HepG2 (cell line): ENCODE measurements around the gene CCDC144A. TPM values are rescaled to one million over a fixed set of nuclear protein-coding genes. Genes with fewer than 3 reads are reported as not detected.
"Not testable (repeated sequence)": the region's sequence is repeated elsewhere in the genome, so short reads cannot be mapped to it uniquely, and the experiment has no call there.

Experiments
- ATAC-seq: fragments of 200-7000 bp; cut with Tn5 transposase; 3 replicates; pipeline ENCODE4 v1.9.1; 2020; ENCODE audit warnings: mild to moderate bottlenecking, moderate library complexity
- BruUV-seq: library from RNA; stranded (reverse); fragments of 400-500 nt; replicated peaks from 2 replicates; lab custom pipeline; 2021; lab: Mats Ljungman, UMichigan
- CTCF ChIA-PET: fragments of 300-600 bp; formaldehyde crosslinking; extraction: SDS; loops from one replicate; lab custom pipeline; 2021; ENCODE audit warnings: low total read pairs, inconsistent platforms, low intra/inter-chr PET ratio; lab: Yijun Ruan, JAX
- POLR2A ChIA-PET: fragments of 350-600 bp; sonication (Branson Sonifier 250); formaldehyde crosslinking; loops from one replicate; lab custom pipeline; 2020; ENCODE audit warnings: antibody characterized with exemption, inconsistent platforms; lab: Yijun Ruan, JAX
- DNase-seq: peaks from one replicate; pipeline ENCODE4 v3.0.0-alpha.2; 2015; ENCODE audit warnings: low spot score
- FAIRE-seq: peaks from 3 replicates; lab custom pipeline; 2011; peaks lifted over from hg19 to GRCh38; lab: Jason Lieb, UNC
- H2AFZ ChIP-seq: one replicate; pipeline ENCODE4 v1.6.1; 2011; ENCODE audit warnings: low read length, inconsistent platforms
- H3K27ac ChIP-seq: fragments of 300-600 bp; 3 replicates; pipeline ENCODE4 v1.8.0; 2011; ENCODE audit warnings: mixed run types, mild to moderate bottlenecking, mixed read lengths, low read length, inconsistent platforms; ENCODE audit not compliant: insufficient read depth; ENCODE audit errors: extremely low read length
- H3K27me3 ChIP-seq, 2 experiments: fragments of 200-600 bp in 1 of 2; 2 replicates in 1 of 2; 3 replicates in 1 of 2; pipeline versions ENCODE4 v1.6.0 to v1.8.0; 2011; ENCODE audit warnings: low read length in 2 of 2, mild to moderate bottlenecking in 2 of 2, moderate library complexity in 2 of 2, inconsistent platforms in 1 of 2; ENCODE audit not compliant: insufficient read depth in 2 of 2, control insufficient read depth in 1 of 2
- H3K36me3 ChIP-seq, 2 experiments: fragments of 200-600 bp in 1 of 2; replicated peaks in 1 of 2; 2 replicates in 1 of 2; 3 replicates in 1 of 2; pipeline versions ENCODE4 v1.5.1 to v1.8.0; 2011; ENCODE audit warnings: low read length in 2 of 2, inconsistent platforms in 1 of 2; ENCODE audit not compliant: insufficient read depth in 2 of 2, control insufficient read depth in 1 of 2
- H3K4me1 ChIP-seq: 2 replicates; pipeline ENCODE4 v1.5.1; 2012; ENCODE audit warnings: low read length, inconsistent platforms; ENCODE audit not compliant: insufficient read depth
- H3K4me2 ChIP-seq: 2 replicates; pipeline ENCODE4 v1.6.0; 2011; ENCODE audit warnings: low read depth, low read length, inconsistent platforms
- H3K4me3 ChIP-seq, 3 experiments: fragments of 200-600 bp in 1 of 3; sonication (generic), shearing (Covaris generic) in 1 of 3; replicated peaks in 1 of 3; 2 replicates each; pipeline ENCODE4 v1.5.1; 2011 to 2016; ENCODE audit warnings: low read length in 3 of 3, inconsistent platforms in 2 of 3, low read depth in 2 of 3, mild to moderate bottlenecking in 2 of 3, control low read depth in 1 of 3, mixed read lengths in 1 of 3; ENCODE audit not compliant: insufficient read depth in 1 of 3
- H3K79me2 ChIP-seq: one replicate; pipeline ENCODE4 v1.6.1; 2011; ENCODE audit warnings: low read length, inconsistent platforms; ENCODE audit not compliant: insufficient read depth
- H3K9ac ChIP-seq: 2 replicates; pipeline ENCODE4 v1.6.0; 2011; ENCODE audit warnings: mild to moderate bottlenecking, low read depth, low read length, inconsistent platforms; ENCODE audit not compliant: insufficient read depth
- H3K9me3 ChIP-seq: 2 replicates; pipeline ENCODE4 v1.5.1; 2012; ENCODE audit warnings: mild to moderate bottlenecking, low read length
- H4K20me1 ChIP-seq: 2 replicates; pipeline ENCODE4 v1.6.0; 2011; ENCODE audit warnings: inconsistent platforms, mild to moderate bottlenecking, low read length, moderate library complexity; ENCODE audit not compliant: insufficient read depth
- ARID5B ChIP-seq: IDR thresholded peaks from 2 replicates; pipeline ENCODE4 v1.4.0; 2020; ENCODE audit warnings: mild to moderate bottlenecking, missing genetic modification reagents
- ELF1 ChIP-seq: sonication (generic); formaldehyde crosslinking; IDR thresholded peaks from 2 replicates; pipeline ENCODE4 v1.4.0; 2020; ENCODE audit warnings: missing genetic modification reagents
- ERF ChIP-seq: IDR thresholded peaks from 2 replicates; pipeline ENCODE4 v1.6.1; 2018; ENCODE audit warnings: missing biosample characterization, missing genetic modification reagents
- FOXP4 ChIP-seq: sonication (generic); formaldehyde crosslinking; IDR thresholded peaks from 2 replicates; pipeline ENCODE4 v1.4.0; 2020; ENCODE audit warnings: missing genetic modification reagents
- GATAD2A ChIP-seq: IDR thresholded peaks from 2 replicates; pipeline ENCODE4 v1.6.1; 2016
- KAT2B ChIP-seq: fragments of 150-350 bp; IDR thresholded peaks from 2 replicates; pipeline ENCODE4 v1.6.1; 2014; ENCODE audit warnings: low read depth, low read length, borderline replicate concordance
- KAT8 ChIP-seq: IDR thresholded peaks from 2 replicates; pipeline ENCODE4 v1.6.1; 2016; ENCODE audit warnings: missing genetic modification reagents, missing compliant biosample characterization
- SMAD3 ChIP-seq: sonication (generic); formaldehyde crosslinking; IDR thresholded peaks from 2 replicates; pipeline ENCODE4 v1.4.0; 2020; ENCODE audit warnings: missing genetic modification reagents
- SOX5 ChIP-seq: IDR thresholded peaks from 2 replicates; pipeline ENCODE4 v1.6.1; 2016; ENCODE audit warnings: borderline replicate concordance
- SOX6 ChIP-seq, 2 experiments: fragments of 450-650 bp in 1 of 2; sonication (generic) in 1 of 2; formaldehyde crosslinking in 1 of 2; IDR thresholded peaks; 2 replicates each; pipeline versions ENCODE4 v1.4.0 to v1.6.1; 2017 to 2020; ENCODE audit warnings: antibody characterized with exemption in 1 of 2, mild to moderate bottlenecking in 1 of 2, missing genetic modification reagents in 1 of 2
- ZNF280D ChIP-seq: sonication (generic); formaldehyde crosslinking; IDR thresholded peaks from 2 replicates; pipeline ENCODE4 v1.5.1; 2020; ENCODE audit warnings: mild to moderate bottlenecking, missing genetic modification reagents
- ZNF607 ChIP-seq: sonication (generic); formaldehyde crosslinking; IDR thresholded peaks from 2 replicates; pipeline ENCODE4 v1.5.1; 2020; ENCODE audit warnings: missing genetic modification reagents, mild to moderate bottlenecking, borderline replicate concordance
- ZNF670 ChIP-seq: sonication (generic); formaldehyde crosslinking; IDR thresholded peaks from 2 replicates; pipeline ENCODE4 v1.8.0; 2022; ENCODE audit warnings: mild to moderate bottlenecking, missing genetic modification reagents, borderline replicate concordance
- WGBS: methylation state at CpG from one replicate; pipeline ENCODE4 v1.1.6; 2017; ENCODE audit warnings: low lambda C conversion rate; 5-methylcytosine and 5-hydroxymethylcytosine counted together
- in situ Hi-C: cut with HindIII; loops from 2 replicates; pipeline ENCODE4 v1.10.0; 2017; ENCODE audit warnings: low pct_unique_long_range_greater_than_20kb; ENCODE audit not compliant: extremely low pct_ligation_motif_present
- intact Hi-C: fragments of 100-400 bp; cut with micrococcal nuclease; formaldehyde crosslinking; loops from one replicate; pipeline ENCODE4 v1.10.0; 2022; ENCODE audit not compliant: unreplicated experiment
- polyA plus RNA-seq, 8 experiments: library from polyadenylated mRNA; depleted of rRNA in 3 of 8; stranded (reverse) in 7 of 8; unstranded in 1 of 8; fragments of >200 nt; fragmentation: Illumina TruSeq in 4 of 8; extraction: Trizol in 4 of 8; gene quantifications; 2 replicates each; pipeline versions ENCODE4 v1.2.1 to v1.2.3, GENCODE V29; 2011 to 2016; ENCODE audit warnings: low read depth in 4 of 8, missing spikeins in 1 of 8, mixed read lengths in 1 of 8; ENCODE audit not compliant: insufficient read depth in 1 of 8
- total RNA-seq, 5 experiments: library from RNA; depleted of rRNA; stranded (reverse); fragments of >200 nt; fragmentation: Illumina TruSeq; extraction: Trizol; gene quantifications; 2 replicates each; pipeline ENCODE4 v1.2.3, GENCODE V29; 2016; ENCODE audit warnings: low read depth in 1 of 5

CCDC144A gene
- total and polyA plus RNA-seq, 2 of the 13 experiments (the other 11 are each of a cell fraction or from before 2014, with no cell fraction given) = 0.09 TPM; not detected in 1

- H3K79me2 ChIP-seq; H3K36me3 ChIP-seq; H4K20me1 ChIP-seq; BruUV-seq; H2AFZ ChIP-seq; H3K9me3 ChIP-seq; in situ Hi-C loops; FAIRE-seq; H3K4me3 ChIP-seq; POLR2A ChIA-PET; intact Hi-C loops; H3K27ac ChIP-seq; H3K27me3 ChIP-seq; CTCF ChIA-PET; H3K9ac ChIP-seq; TF ChIP-seq SOX6 (IDR thresholded peaks at IDR 0.05): not testable (repeated sequence)
- DNase-seq (peak; percentile 17), ATAC-seq (peak; percentile 84)
- Histone ChIP-seq H3K4me1 (peaks cover 12% of the 10 kb centered on the region; the same call in 1 of the 2 replicates), H3K4me2 (peak overlapping the region; percentile 39; the same call in 1 of the 2 replicates)
- 51% methylated on average over 25 of the region's 44 CpGs for WGBS
- peak; percentile 65 for TF ChIP-seq ARID5B (CRISPR knock-in tag)
- peak; percentile 48; the same call in 1 of the 2 replicates for TF ChIP-seq KAT8 (CRISPR knock-in tag)
- peak; percentile 75 for TF ChIP-seq GATAD2A (CRISPR knock-in tag)
- TF ChIP-seq ZNF280D (CRISPR knock-in tag) = 0 out of 2 replicates have a peak, but pooled peaks have one; percentile 55
- peak; percentile 45; the same call in 1 of the 2 replicates for TF ChIP-seq ZNF607
- TF ChIP-seq SOX6 (CRISPR knock-in tag; IDR thresholded peaks at IDR 0.05) = peak; percentile 62
- TF ChIP-seq SMAD3 (CRISPR knock-in tag) = 0 out of 2 replicates have a peak, but pooled peaks have one; percentile 41
- TF ChIP-seq ZNF670 (CRISPR knock-in tag) = 0 out of 2 replicates have a peak, but pooled peaks have one; percentile 45
- peak; percentile 78 for TF ChIP-seq FOXP4 (CRISPR knock-in tag)
- TF ChIP-seq SOX5 (CRISPR knock-in tag) = peak; percentile 37; the same call in 1 of the 2 replicates
- peak; percentile 45 for TF ChIP-seq ELF1 (CRISPR knock-in tag)
- 0 out of 2 replicates have a peak, but pooled peaks have one; percentile 45 for TF ChIP-seq ERF (CRISPR knock-in tag)
- 0 out of 2 replicates have a peak, but pooled peaks have one; percentile 17 for TF ChIP-seq KAT2B
Measured at GRCh38 chr17:16683290-16684138, 6.5 kb upstream of the CCDC144A start.
